Prostate gland (tissue), 2 donors: ENCODE results near the gene UNC13B. TPM values are rescaled to one million over a fixed set of nuclear protein-coding genes. Genes with fewer than 3 reads are reported as not detected.
A peak's percentile ranks its signal among the peaks of the same experiment; 100 is the strongest.

Experiments
- DNase-seq: peaks from one replicate; pipeline ENCODE4 v3.0.0-alpha.2; 2019; ENCODE audit warnings: low spot score
- H3K27ac ChIP-seq, 2 donors: fragments of 200-600 bp; sonication (generic); 2 replicates each; pipeline ENCODE4 v1.5.1; 2017 to 2019
- H3K27me3 ChIP-seq: fragments of 200-600 bp; sonication (generic); replicated peaks from 2 replicates; pipeline ENCODE4 v1.5.1; 2019; ENCODE audit not compliant: insufficient read depth
- H3K36me3 ChIP-seq, 2 donors: fragments of 200-600 bp; sonication (generic); 1 replicate in 1 of 2; 2 replicates in 1 of 2; pipeline versions ENCODE4 v1.5.1 to v1.8.1; 2017 to 2019
- H3K4me1 ChIP-seq: fragments of 200-600 bp; sonication (generic); replicated peaks from 2 replicates; pipeline ENCODE4 v1.5.1; 2019
- H3K4me3 ChIP-seq, 2 donors: fragments of 200-600 bp; sonication (generic); 2 replicates each; pipeline ENCODE4 v1.5.1; 2017 to 2019
- H3K9me3 ChIP-seq: fragments of 200-600 bp; sonication (generic); 2 replicates; pipeline ENCODE4 v1.5.1; 2017
- CTCF ChIP-seq, 4 experiments: fragments of 200-600 bp in 2 of 4; fragments of 450-650 bp in 2 of 4; sonication (generic) in 2 of 4; IDR thresholded peaks; 1 replicate in 3 of 4; 2 replicates in 1 of 4; pipeline ENCODE4 v1.5.1; 2016 to 2019; ENCODE audit warnings: antibody characterized with exemption in 4 of 4, mild to moderate bottlenecking in 2 of 4, moderate library complexity in 2 of 4
- POLR2A ChIP-seq: fragments of 450-650 bp; IDR thresholded peaks from one replicate; pipeline ENCODE4 v1.6.1; 2016; ENCODE audit warnings: antibody characterized with exemption, mild to moderate bottlenecking
- POLR2AphosphoS5 ChIP-seq: sonication (generic); formaldehyde crosslinking; IDR thresholded peaks from one replicate; pipeline ENCODE4 v1.6.1; 2017; ENCODE audit warnings: antibody characterized with exemption
- WGBS: methylation state at CpG from one replicate; pipeline ENCODE4 v1.1.5; 2018; 5-methylcytosine and 5-hydroxymethylcytosine counted together
- intact Hi-C: fragments of 100-400 bp; cut with DNase I; formaldehyde crosslinking; loops from one replicate; pipeline ENCODE4 v1.14.2; 2022
- total RNA-seq, 2 donors: library from RNA; depleted of rRNA; stranded (reverse); fragments of >200 nt; gene quantifications; one replicate each; pipeline ENCODE4 v1.1.0, GENCODE V29; 2016

The UNC13B gene
- total RNA-seq, 2 donors from 2014 or later: 63.8 to 140 TPM

GRCh38 chr9:35380619-35381018, 218.8 kb downstream of the UNC13B start:
- 93% methylated on average over 2 of the region's 2 CpGs for WGBS
- Histone ChIP-seq H3K4me3 (no peak overlapping the region), H3K4me1 (no peaks in the 10 kb centered on the region), H3K36me3 (peaks cover 0 to 9% of the 10 kb centered on the region in 2 donors), H3K9me3 (no peaks in the 10 kb centered on the region), H3K27ac (no peak overlapping the region), H3K27me3 (no peaks in the 10 kb centered on the region)
- DNase-seq: no peak
- intact Hi-C loops: no loop called here
- TF ChIP-seq CTCF (IDR thresholded peaks at IDR 0.05) (no peak), POLR2AphosphoS5 (no peak), POLR2A (no peak)

GRCh38 chr9:35385042-35385441, 223.2 kb downstream of the UNC13B start:
- no peak for DNase-seq
- WGBS: 56% methylated on average over 2 of the region's 2 CpGs
- H3K4me3 ChIP-seq: no peak overlapping the region
- H3K4me1 ChIP-seq: no peaks in the 10 kb centered on the region
- H3K27me3 ChIP-seq: no peaks in the 10 kb centered on the region
- no peak overlapping the region for H3K27ac ChIP-seq
- peaks cover 4 to 19% of the 10 kb centered on the region in 2 donors for H3K36me3 ChIP-seq
- TF ChIP-seq POLR2A (no peak), CTCF (IDR thresholded peaks at IDR 0.05) (peak in 2 of 4 experiments; percentile 24 to 26), POLR2AphosphoS5 (no peak)
- intact Hi-C loops: no loop called here
- no peaks in the 10 kb centered on the region for H3K9me3 ChIP-seq

- no peaks in the 10 kb centered on the region for H3K4me1 ChIP-seq
- WGBS: 93% methylated on average over 4 of the region's 4 CpGs
- no peak for TF ChIP-seq POLR2A
- TF ChIP-seq POLR2AphosphoS5: no peak
- no peak for TF ChIP-seq CTCF (IDR thresholded peaks at IDR 0.05)
- H3K27me3 ChIP-seq: no peaks in the 10 kb centered on the region
- no peak overlapping the region for H3K27ac ChIP-seq
- no peak overlapping the region for H3K4me3 ChIP-seq
- intact Hi-C loops: no loop called here
- peaks cover 24 to 27% of the 10 kb centered on the region in 2 donors for H3K36me3 ChIP-seq
- DNase-seq: no peak
- no peaks in the 10 kb centered on the region for H3K9me3 ChIP-seq
Measured at GRCh38 chr9:35395076-35395705, 233.4 kb downstream of the UNC13B start.

GRCh38 chr9:35395706-35396101, 233.9 kb downstream of the UNC13B start:
- WGBS: 100% methylated on average over 1 of the region's 1 CpG
- H3K36me3 ChIP-seq: peaks cover 28% of the 10 kb centered on the region in 2 donors
- H3K9me3 ChIP-seq: no peaks in the 10 kb centered on the region
- H3K27ac ChIP-seq: no peak overlapping the region
- DNase-seq: no peak
- no peak for TF ChIP-seq CTCF (IDR thresholded peaks at IDR 0.05)
- TF ChIP-seq POLR2A: no peak
- no peak for TF ChIP-seq POLR2AphosphoS5
- no peak overlapping the region for H3K4me3 ChIP-seq
- intact Hi-C loops: no loop called here
- no peaks in the 10 kb centered on the region for H3K27me3 ChIP-seq
- H3K4me1 ChIP-seq: no peaks in the 10 kb centered on the region

GRCh38 chr9:35396560-35397215, 234.9 kb downstream of the UNC13B start:
- no peak overlapping the region for H3K27ac ChIP-seq
- no peaks in the 10 kb centered on the region for H3K27me3 ChIP-seq
- DNase-seq: no peak
- peaks cover 27 to 30% of the 10 kb centered on the region in 2 donors for H3K36me3 ChIP-seq
- no peaks in the 10 kb centered on the region for H3K4me1 ChIP-seq
- intact Hi-C loops: no loop called here
- 86% methylated on average over 10 of the region's 10 CpGs for WGBS
- TF ChIP-seq POLR2AphosphoS5 (no peak), CTCF (IDR thresholded peaks at IDR 0.05) (no peak), POLR2A (no peak)
- H3K4me3 ChIP-seq: no peak overlapping the region
- H3K9me3 ChIP-seq: no peaks in the 10 kb centered on the region
